CD4-positive, alpha-beta T cell treated with Interferon gamma for 1 hour (primary cell): Measurements from ENCODE around the gene GUCA1A.
"Not testable (repeated sequence)": the region's sequence is repeated elsewhere in the genome, so short reads cannot be mapped to it uniquely, and the experiment has no call there.

ENCODE experiments used
- DNase-seq: peaks from one replicate; pipeline ENCODE4 v3.0.0-alpha.2; 2020

Gene GUCA1A

GRCh38 chr6:42147138-42147562, 26.0 kb upstream of the GUCA1A start:
- DNase-seq: no peak

GRCh38 chr6:42148058-42148457, 25.1 kb upstream of the GUCA1A start:
- no peak for DNase-seq

GRCh38 chr6:42150254-42150653, 22.9 kb upstream of the GUCA1A start:
- DNase-seq: no peak

- DNase-seq: no peak
Measured at GRCh38 chr6:42152024-42152423, 21.1 kb upstream of the GUCA1A start.

GRCh38 chr6:42152528-42153213, 20.5 kb upstream of the GUCA1A start:
- DNase-seq: not testable (repeated sequence)

GRCh38 chr6:42153921-42154320, 19.2 kb upstream of the GUCA1A start:
- DNase-seq: no peak

- DNase-seq: no peak
Measured at GRCh38 chr6:42154461-42155209, 18.5 kb upstream of the GUCA1A start.

- no peak for DNase-seq
Measured at GRCh38 chr6:42155293-42155692, 17.9 kb upstream of the GUCA1A start.

- no peak for DNase-seq
Measured at GRCh38 chr6:42156638-42157037, 16.5 kb upstream of the GUCA1A start.

- no peak for DNase-seq
Measured at GRCh38 chr6:42158011-42158410, 15.2 kb upstream of the GUCA1A start.

- DNase-seq: no peak
Measured at GRCh38 chr6:42158631-42159030, 14.5 kb upstream of the GUCA1A start.

GRCh38 chr6:42159431-42160024, 13.6 kb upstream of the GUCA1A start:
- no peak for DNase-seq

- no peak for DNase-seq
Measured at GRCh38 chr6:42162384-42162783, 10.8 kb upstream of the GUCA1A start.

- DNase-seq: no peak
Measured at GRCh38 chr6:42162812-42163211, 10.4 kb upstream of the GUCA1A start.

- no peak for DNase-seq
Measured at GRCh38 chr6:42163981-42164380, 9.2 kb upstream of the GUCA1A start.

- no peak for DNase-seq
Measured at GRCh38 chr6:42165016-42165415, 8.1 kb upstream of the GUCA1A start.

- DNase-seq: peak; percentile 56
Measured at GRCh38 chr6:42166444-42167141, 6.6 kb upstream of the GUCA1A start.

- DNase-seq: no peak
Measured at GRCh38 chr6:42168650-42169049, 4.5 kb upstream of the GUCA1A start.

- DNase-seq: not testable (repeated sequence)
Measured at GRCh38 chr6:42169780-42170179, 3.4 kb upstream of the GUCA1A start.

- no peak for DNase-seq
Measured at GRCh38 chr6:42171813-42172581, 1.2 kb upstream of the GUCA1A start.

- DNase-seq: no peak
Measured at GRCh38 chr6:42175860-42176259, 2.7 kb downstream of the GUCA1A start.

- DNase-seq: no peak
Measured at GRCh38 chr6:42176981-42177380, 3.8 kb downstream of the GUCA1A start.
